Ureter (tissue), 1 donor: ENCODE results near the gene LGI4. TPM values are rescaled to one million over a fixed set of nuclear protein-coding genes. Genes with fewer than 3 reads are reported as not detected.
"Not testable (repeated sequence)": the region's sequence is repeated elsewhere in the genome, so short reads cannot be mapped to it uniquely, and the experiment has no call there.

Experiments
- DNase-seq: peaks from one replicate; pipeline ENCODE4 v3.0.0-alpha.2; 2020; ENCODE audit warnings: low spot score
- total RNA-seq: library from RNA; stranded (reverse); gene quantifications from one replicate; pipeline ENCODE4 v1.2.4, GENCODE V29; 2023
- donor health status: DM: yes; HTN: yes; CAD: no.

LGI4 gene
- total RNA-seq, 1 donor from 2014 or later: 15.5 TPM

DNA sequence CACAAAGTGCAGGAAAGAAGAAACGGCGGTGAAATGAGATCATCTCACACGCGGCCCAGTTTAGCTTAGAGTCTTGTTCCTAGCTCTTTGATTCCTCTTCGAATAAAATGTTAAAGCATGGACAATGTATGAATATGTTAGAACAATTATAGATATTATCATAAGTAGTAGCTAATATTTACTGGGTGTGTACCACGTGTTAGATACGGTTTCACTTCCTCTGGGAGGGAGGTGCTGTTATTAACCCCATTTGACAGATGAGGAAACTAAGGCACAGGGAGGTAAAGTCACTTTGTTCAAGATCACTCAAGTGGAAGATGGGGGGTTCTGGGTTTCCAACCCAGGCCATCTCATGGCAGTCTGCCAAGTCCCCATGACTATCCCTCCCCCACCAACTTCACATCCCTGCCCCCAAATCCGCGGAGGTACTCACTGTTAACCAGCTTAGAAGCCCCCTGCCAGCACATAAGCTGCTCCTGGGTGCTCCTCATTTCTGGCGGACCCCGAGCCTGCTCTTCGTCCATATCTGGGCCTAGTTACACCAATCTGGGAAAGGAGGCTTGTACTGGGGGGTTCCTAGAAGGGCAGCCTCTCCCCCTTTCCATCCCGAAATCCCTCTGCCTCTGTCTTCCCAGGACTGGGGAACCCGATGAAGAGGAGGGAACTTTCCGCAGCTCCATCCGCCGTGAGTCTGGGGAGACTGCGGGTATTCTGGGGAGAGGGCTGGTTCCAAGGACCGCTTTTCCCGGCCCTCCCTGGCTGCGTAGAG is 7.2 kb upstream of the LGI4 start:
- DNase-seq: no peak

DNA sequence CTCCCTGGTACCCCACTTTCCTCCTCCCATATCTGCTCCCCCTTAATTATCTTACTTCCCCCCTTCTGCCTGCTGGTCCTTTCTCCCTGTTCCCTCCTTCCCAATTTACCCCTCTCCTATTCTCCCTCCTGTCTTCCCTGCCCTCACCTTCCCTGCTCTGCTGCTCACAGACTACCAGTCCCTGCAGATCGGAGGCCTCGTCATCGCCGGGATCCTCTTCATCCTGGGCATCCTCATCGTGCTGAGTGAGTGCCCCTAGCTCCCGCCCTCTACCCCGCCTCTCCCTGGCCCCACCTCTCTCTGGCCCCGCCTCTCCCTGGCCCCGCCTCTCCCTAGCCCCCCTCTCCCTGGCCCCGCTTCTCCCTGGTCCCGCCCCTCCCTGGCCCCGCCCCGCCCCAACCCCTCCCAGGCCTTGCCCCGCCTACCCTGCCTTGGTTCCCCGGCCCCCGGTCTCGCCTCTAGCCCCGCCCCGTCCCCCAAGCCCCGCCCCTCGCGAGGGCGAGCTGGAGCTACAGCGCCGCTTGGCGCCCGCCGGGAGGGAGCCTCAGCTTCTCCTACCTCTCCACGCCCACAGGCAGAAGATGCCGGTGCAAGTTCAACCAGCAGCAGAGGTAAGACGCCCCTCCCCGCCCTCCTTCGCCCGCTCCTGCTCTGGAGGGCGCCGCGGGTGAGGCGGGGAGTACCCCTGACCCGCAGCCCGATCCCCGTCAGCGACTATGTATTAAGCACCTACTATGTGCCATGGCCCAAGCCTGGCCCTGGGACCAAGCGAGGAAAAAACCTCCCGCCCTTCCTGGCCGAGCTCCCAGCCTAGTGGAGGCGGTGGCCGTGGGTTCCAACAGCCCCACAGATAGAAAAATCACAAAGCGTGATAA is 6.3 kb upstream of the LGI4 start:
- peak; percentile 96 for DNase-seq

DNA sequence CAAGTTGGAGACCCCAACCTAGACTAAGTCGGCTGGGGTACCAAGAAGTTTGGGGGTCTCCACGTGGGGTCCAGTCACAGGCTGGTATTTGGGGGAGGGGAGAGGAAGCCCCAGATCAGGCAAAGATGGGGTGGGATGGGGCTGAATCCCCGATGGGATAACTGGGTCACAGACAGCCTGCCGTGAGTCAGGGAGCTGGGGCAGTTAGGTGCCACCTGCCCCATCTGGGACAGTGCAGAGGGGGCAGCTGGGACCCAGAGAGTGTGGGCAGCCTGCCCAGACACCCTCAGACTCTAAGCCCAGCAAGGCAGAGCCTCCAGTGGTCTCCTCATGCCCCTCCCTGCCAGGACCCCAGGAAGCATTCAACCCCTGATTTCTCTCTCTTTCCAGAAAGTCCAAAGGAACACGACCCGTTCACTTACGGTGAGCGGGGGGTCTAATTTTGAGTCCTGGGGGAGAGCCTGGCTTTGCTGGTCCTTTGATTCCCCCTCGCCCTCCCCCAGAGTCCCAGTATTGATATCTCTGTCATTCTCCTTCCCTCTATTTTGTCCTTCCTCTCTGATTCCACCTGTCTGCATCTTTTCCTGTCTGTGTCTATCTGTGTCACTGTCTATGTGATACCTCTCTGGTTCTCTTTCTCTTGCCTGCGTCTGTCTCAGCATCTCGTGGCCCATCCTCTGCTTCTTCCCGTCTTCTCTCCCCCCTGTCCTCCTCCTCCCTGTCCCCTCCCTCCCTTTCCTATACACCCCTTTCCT is 5.5 kb upstream of the LGI4 start:
- no peak for DNase-seq

DNA sequence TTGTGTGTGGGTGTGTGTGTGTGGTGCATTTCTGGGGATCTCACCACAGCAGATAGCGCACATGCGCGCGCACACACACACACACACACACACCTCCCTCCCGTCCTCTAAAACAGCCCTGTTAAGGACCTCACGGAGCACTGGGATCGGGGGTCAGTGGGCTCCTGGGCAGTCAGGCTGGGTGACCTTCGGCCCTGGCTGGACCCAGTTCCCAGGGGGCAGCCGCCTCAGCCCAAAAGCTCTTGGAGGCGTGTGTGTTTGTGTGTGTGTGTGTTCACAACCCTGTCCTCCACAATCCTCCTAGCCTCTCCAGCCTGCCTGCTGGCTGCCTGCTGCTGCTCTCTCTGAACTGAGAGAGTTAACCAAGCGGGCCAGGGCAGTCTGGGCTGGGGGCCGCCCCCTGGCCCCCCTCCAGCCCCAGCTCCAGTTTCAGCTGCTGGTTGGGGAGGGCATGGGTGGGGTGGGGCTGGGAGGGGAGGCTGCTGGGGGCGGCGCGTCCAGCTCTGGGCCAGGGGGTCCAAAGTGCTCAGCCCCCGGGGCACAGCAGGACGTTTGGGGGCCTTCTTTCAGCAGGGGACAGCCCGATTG is 3.5 kb upstream of the LGI4 start, which contains the start of gene FXYD1:
Gene FXYD1 (plus strand): TSS at position 520 of the 588 bp plus-strand sequence. CDS start 1,256 bp downstream, outside the sequence.
- no peak for DNase-seq

DNA sequence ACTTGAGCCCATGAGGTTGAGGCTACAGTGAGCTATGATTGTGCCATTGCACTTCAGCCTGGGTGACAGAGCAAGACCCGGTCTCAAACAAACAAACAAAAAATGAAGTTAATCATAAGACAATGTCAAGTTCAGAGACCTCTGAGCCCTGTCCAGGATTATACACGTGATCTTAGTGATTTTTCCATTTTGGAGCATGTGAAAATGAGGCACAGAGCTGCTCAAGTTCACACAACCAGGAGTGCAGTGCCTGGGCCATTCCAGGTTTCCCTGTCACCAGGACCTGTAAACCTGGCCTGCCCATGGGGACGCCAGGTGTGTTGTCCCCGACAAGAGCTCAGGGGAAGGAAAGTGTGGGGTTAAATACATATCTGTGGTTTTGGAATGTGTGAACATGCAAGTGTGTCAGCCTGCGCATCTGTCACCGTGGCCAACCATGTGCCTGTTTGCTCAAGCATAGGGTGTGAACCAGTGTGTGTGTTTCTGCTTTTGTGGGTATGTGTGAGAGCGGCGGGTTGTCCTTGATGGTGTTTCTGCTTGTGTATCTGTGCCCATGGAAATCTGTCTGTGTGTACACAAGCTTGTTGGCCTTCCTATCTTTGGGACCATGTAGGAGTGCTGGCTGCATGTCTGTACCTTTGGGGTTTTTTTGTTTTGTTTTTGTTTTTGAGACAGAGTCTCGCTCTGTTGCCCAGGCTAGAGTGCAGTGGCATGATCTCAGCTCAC is 2.3 kb upstream of the LGI4 start:
- DNase-seq: no peak

DNA sequence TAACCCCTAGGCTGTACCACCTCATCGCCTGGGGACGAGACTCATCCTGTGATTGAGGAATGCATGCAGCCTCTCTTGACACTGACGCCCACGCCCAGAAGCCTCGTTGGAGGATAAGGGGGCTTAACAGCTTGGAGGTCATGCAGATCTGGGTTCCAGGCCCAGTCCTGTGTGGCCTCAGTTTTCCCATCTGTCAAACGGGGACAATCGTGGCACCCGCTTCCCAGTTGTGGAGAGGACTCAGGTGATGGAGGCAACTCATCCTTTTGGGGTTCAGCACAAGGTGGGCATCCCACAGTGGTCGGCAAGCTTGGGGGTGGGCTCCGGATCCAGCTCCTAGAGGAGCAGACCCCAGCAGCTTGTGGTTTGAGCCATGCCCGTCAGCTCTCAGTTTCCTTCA is 1.4 kb upstream of the LGI4 start:
- no peak for DNase-seq

DNA sequence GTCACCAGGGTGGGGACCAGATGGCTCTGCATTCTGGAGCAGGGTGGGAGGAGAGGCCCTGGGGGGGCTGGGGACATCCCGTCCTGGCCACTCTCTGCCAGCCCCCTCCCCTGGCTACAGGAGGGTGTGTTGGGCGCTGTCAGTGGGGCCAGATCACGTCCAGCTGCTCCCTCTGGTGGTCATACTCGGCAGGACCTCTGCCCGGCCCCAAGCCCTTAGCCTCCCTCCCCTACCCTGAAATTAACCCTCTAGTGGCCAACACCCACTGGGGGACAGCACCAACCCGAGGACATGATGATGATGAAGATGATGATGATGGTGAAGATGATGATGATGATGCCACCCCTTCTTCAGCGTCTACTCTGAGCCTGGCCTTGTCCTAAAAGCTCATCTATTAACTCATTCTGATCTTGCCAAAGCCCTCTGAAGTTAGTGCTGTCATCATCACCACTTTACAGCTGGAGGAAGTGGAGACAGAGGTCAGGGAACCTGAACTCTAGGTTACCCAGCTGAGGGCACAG is 590 bp upstream of the LGI4 start:
- DNase-seq: no peak

DNA sequence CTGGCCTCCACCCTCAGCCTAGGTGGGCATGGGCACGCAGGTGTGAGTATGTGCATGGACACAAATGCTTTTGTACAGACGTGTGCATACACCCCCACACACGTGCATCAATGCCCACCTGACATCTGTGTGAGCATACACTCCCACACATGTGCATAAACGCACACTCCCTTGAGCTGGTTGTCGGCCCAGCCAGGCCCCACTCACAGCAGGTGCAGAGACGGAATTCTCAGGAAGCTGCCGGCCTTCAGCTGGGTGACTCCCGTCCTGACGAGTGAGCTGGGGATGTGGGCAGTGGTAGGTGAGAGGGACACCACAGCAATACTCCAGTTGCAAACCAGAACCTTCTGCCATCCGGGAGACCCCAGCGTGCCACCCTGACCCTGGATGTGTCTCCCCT is 1.0 kb downstream of the LGI4 start:
- DNase-seq: no peak

DNA sequence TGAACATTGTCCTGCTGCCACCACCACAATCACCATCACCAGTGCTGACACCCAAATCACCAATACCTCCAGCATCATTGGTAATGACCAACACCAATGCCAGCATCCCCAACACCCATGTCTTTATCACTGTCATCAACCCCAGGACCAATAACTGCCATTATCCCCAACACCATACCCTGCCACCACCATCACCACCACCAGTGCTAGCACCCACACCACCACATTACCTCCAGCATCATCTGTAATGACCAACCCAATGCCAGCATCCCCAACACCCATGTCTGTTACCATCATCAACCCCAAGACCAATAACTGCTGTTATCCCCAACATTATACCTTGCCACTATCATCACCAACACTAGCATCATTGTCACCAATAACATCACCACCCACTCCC is 2.6 kb downstream of the LGI4 start:
- DNase-seq: no peak

DNA sequence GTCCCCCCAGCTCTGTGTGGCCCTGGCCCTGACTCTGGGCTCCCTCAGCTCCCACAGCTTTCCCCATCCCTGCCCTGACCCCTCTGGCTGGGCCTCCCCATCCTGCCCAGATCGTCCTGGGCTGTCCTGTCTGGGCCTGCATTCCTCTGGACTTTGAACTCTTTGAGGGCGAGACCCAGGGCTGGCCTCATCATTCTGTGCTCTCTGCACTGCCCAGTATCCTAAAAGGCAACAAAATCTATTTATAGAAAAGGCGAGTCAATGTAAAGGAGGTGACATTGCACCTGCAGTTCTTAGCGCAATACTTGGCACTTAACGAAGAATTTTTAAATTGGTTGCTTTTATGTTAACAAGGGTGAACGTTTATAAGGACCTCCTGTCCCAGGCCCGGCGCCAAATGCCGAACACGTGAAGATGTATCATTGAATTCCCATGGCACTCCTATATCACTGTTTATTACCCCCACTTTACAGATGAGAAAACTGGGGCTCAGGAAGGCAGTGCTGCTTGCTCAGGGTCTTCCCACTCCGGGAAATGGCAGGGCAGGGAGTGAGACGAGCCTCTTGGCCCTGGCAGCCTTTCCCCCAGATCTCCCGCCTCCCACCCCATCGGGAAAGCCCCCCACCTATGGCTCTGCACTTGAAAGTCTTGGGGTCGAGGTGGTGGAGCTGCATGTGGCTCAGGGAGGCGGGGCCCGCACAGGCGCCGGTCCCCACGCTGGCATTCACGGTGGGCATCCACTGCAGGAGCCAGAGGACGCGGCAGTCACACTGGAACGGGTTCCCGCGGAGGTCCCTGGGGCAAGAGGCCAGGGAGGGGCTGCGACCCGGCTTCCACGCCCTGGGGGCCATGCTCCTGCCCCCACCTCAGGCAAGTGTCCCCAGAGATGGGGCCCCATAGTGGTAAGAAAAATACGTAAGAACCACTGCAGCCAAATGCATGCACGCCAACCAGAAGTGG is 3.8 kb downstream of the LGI4 start:
- no peak for DNase-seq

DNA sequence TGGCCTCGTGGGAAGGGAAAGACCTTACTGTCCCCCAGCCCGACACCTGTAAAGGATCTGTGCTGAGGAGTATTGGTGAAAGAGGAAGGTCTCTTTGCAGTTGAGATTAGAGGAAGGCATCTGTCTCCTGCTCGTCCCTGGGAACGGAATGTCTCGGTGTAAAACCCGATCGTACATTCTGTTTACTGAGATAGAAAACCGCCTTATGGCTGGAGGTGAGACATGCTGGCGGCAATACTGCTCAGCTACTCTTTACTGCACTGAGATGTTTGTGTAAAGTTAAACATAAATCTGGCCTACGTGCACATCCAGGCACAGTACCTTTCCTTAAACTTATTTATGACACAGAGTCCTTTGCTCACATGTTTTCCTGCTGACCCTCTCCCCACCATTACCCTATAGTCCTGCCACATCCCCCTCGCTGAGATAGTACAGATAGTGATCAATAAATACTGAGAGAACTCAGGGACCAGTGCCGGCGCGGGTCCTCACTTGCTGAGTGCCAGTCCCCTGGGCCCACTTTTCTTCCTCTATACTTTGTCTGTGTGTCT is 5.1 kb downstream of the LGI4 start:
- DNase-seq: not testable (repeated sequence)

DNA sequence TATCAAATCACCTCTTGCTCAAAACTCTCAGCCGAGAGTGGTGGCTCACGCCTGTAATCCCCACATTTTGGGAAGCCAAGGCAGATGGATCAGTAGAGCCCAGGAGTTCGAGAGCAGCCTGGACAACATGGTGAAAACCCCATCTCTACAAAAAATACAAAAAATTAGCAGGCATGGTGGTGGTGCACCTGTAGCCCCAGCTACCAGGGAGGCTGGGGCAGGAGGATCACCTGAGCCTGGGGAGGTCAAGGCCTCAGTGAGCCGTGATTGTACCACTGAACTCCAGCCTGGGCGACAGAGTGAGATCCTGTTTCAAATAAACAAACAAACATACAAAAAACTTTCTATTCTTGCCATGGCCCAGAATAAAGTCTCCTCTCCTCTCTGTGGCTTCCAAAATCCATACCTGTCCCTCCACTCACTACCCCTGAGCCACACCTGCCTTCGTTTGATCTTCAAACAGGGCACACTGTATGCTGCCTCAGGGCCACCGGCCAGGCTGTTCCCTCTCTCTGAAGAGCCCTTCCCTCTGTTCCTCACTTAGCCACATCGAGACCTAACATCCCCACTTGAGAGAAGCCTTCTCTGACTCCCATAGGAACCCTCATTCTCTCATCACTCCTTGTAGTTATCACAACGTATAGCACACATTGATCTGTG is 6.3 kb downstream of the LGI4 start:
- DNase-seq: no peak

DNA sequence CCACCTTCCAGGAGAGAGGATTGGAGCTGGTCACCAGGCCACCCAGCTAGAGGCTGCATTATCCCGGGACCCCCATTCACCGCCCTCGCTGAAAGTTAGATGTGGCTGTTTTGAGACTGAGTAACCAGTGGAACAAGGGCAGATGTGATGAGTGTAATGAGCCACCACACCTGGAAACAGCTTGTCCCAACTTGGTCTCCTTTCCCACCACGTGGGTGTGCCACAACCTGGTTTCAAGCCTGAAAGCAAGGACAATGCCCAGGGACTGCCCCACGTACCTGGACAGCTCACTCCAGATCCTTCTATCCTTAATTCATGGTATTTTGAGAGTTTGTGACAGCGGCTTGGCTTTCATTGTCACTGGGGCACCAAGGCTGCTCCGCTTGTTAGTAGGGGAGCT is 7.0 kb downstream of the LGI4 start:
- DNase-seq: no peak

DNA sequence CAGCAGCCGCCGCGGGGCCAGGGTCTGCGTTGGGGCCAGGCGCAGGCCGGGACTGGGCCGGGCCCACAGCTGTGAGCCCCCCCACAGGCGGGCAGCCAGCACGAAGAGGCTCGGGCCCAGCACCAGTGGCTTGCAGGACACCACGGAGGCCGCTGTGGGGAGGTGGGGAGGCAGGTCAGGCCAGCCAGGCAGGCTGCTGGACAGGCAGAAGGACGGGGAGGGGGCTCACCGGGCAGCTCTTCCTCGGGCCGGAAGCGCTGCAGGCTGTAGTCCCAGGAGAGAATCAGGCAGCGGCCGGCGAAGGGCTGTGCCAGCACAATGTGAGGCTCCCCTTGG is 8.3 kb downstream of the LGI4 start:
- DNase-seq: no peak

DNA sequence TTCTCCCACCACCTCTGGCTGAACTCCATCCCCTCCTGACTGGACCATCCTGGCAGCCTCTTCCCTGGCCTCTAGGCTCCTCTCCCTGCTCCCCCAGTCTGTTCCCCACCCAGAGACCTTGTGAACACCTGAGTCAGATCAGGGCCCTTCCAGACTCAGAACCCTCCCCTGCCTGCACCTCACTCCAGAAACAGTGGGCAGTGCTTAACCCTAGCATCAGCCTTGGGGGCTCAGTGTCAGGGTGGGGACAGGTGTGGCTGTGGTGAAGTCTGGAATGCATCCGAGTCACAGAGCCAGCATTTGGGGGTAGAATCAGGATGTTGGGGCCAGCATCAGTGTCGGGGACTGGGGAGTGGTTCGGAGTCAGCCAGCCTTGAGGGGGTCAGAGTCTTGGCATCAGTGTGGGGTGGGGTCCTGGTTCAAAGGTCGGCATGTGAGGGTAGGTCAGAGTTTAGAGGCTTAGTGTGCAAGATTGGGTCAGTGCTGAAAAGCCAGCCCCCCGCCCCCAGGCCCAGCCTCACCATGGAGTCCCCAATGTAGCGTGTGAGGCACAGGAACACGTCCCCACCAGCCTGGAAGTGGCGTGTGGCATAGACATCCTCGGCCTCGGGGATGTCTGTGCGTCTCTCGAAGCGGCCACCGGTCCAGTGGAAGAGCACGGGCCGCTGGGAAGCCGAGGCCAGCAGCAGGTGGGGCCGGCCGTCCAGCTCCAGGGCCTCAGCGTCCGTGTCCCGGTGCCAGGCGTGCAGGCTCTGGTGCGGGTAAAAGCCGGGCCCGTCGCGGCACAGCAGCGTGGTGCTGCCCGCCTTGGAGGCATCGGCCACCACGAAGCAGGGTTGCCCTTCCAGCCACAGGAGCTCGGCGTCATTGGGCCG is 8.9 kb downstream of the LGI4 start:
- DNase-seq: no peak

DNA sequence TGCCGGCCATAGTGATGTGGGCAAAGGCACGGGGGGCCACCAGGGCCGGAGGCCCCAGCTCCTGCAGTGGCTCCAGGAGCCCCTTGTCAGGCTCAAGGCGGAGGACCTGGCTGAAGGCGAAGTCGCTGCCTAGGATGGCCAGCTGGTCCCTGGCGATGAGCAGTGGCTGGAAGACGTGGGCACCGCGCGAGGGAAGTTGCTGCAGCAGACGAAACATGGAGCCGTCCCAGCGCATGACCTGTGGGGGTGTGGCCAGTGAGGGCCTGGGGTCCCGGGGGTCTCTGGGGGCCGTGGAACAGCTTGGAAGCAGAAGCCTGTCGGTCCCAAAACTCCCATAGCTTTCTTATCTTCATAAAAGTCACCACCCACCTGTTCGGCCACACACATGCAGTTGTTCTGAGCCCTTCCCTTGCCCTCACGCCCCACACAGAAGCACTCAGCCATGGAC is 9.6 kb downstream of the LGI4 start:
- DNase-seq: no peak

DNA sequence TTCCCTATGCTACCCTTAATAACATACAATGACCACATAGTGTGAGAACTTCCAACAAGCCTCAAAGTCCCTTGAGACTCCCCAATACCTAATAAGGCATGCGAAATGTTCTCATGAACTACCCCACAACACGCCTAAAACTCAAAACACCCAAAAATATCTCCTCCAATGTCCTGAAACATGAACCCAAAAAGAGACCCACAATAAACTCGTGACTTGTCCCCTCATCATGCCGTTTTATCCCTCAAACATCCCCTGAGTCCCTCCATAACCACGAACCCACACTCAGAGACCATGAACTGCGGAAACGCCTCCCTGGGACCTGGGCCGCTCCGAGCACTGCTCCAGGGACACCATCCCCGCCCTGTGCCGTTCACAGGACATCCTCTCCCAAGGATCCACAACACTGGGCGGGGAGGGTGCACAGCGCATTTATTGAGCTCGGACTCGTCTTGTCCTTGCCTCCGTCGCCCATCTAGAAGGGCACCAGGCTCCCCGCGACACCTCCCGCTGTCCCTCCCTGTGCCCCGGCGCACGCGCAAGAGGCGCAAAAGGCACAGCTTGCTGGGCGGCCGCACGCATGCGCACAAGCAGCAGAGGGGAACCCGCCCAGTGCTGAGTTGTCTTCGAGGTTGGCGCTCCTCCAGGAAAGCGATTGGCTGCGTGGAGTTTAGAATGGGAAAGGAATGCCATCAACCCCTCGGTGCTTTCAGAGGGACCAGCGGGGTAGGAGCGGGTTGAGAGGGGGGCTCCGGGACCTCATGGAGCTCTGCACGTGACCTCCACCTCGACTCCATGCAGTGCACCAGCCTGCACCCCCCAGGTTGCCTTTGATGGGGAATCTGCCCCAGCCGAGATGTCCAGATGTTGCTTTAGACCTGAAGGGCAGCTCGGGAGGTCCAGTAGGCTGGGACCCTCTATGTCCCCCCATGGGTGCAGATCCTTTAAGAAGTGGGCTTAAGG is 10.5 kb downstream of the LGI4 start:
- peak; percentile 95 for DNase-seq
